Erythroblast (primary cell): ENCODE measurements around the gene FAM181A.

ENCODE experiments used
- GATA1 ChIP-seq: IDR thresholded peaks from 2 replicates; pipeline ENCODE4 v1.6.1; 2011; ENCODE audit warnings: low read depth, mild to moderate bottlenecking, control low read depth, low read length, moderate library complexity
- POLR2A ChIP-seq: IDR thresholded peaks from 2 replicates; pipeline ENCODE4 v1.6.1; 2011; ENCODE audit warnings: mild to moderate bottlenecking, low read length

DNA sequence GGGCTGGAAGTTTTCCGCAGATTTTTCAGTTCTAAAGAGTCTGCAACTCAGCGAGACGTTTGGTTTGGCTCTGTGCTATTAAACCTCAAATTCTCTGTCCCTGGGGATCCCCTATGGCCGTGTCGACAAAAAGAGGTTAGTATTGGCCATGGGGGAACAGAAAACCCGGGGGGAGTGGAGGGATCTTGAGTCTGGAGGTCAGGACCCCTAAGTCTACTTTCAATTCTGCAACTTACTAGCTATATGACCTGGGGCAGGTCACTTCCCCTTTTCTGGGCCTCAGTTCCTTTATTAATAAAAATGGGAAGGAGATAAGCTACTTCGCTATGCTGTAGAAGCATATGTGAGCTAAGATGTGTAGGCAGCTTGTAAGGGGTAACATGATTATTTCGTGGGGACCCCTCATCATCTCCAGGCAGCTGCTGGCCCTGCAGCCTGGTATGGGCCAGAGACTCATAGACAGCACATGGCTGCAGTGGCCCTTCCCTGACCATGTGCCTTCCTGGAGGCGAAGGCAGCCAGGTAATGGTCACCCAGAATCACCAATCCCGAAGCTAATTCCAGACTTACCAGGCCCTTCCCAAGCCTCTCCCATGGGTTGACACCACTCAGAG is 40.6 kb downstream of the FAM181A start:
- TF ChIP-seq POLR2A, result no peak
- no peak for TF ChIP-seq GATA1
